MM.1S (cell line): Measurements from ENCODE around the gene SLC39A2.

Experiments
- DNase-seq: peaks from one replicate; pipeline ENCODE4 v3.0.0-alpha.2; 2015
- H2AFZ ChIP-seq: fragments of 300-600 bp; sonication (generic); 2 replicates; pipeline ENCODE4 v1.6.0; 2016; ENCODE audit warnings: antibody characterized with exemption, low read length
- H3F3A ChIP-seq: fragments of 300-600 bp; sonication (generic); 2 replicates; pipeline ENCODE4 v1.6.1; 2016; ENCODE audit warnings: mild to moderate bottlenecking, antibody characterized with exemption, low read length, moderate library complexity, mixed read lengths; ENCODE audit not compliant: insufficient read depth
- H3K27ac ChIP-seq: fragments of 300-600 bp; sonication (generic); 2 replicates; pipeline ENCODE4 v1.5.1; 2016; ENCODE audit warnings: mild to moderate bottlenecking, low read length
- H3K27me3 ChIP-seq: fragments of 300-600 bp; sonication (generic); replicated peaks from 2 replicates; pipeline ENCODE4 v1.6.0; 2016; ENCODE audit warnings: low read length; ENCODE audit not compliant: insufficient read depth
- H3K36me3 ChIP-seq: fragments of 300-600 bp; sonication (generic); replicated peaks from 2 replicates; pipeline ENCODE4 v1.6.1; 2016; ENCODE audit warnings: mild to moderate bottlenecking, low read length, mixed read lengths; ENCODE audit not compliant: insufficient read depth
- H3K4me1 ChIP-seq: fragments of 300-600 bp; sonication (generic); 2 replicates; pipeline ENCODE4 v1.6.1; 2016; ENCODE audit warnings: low read length, mixed read lengths
- H3K4me2 ChIP-seq: fragments of 300-600 bp; sonication (generic); 2 replicates; pipeline ENCODE4 v1.6.0; 2016; ENCODE audit warnings: low read depth, low read length
- H3K4me3 ChIP-seq: fragments of 300-600 bp; sonication (generic); 2 replicates; pipeline ENCODE4 v1.5.1; 2016; ENCODE audit warnings: low read length, mixed read lengths
- H3K79me2 ChIP-seq: fragments of 300-600 bp; sonication (generic); 2 replicates; pipeline ENCODE4 v1.6.1; 2016; ENCODE audit warnings: mixed run types, low read length, mixed read lengths
- H3K9ac ChIP-seq: fragments of 300-600 bp; sonication (generic); 2 replicates; pipeline ENCODE4 v1.6.1; 2016; ENCODE audit warnings: low read length, mixed read lengths
- H3K9me2 ChIP-seq: fragments of 300-600 bp; sonication (generic); replicated peaks from 2 replicates; pipeline ENCODE4 v1.6.1; 2016; ENCODE audit warnings: mild to moderate bottlenecking, low read length, mixed read lengths; ENCODE audit not compliant: insufficient read depth
- H3K9me3 ChIP-seq: fragments of 300-600 bp; sonication (generic); replicated peaks from 2 replicates; pipeline ENCODE4 v1.6.1; 2016; ENCODE audit warnings: mild to moderate bottlenecking, low read length, mixed read lengths; ENCODE audit not compliant: insufficient read depth
- H4K20me1 ChIP-seq: fragments of 300-600 bp; sonication (generic); 2 replicates; pipeline ENCODE4 v1.6.1; 2016; ENCODE audit warnings: mild to moderate bottlenecking, low read length, moderate library complexity, mixed read lengths; ENCODE audit not compliant: insufficient read depth
- EZH2 ChIP-seq: fragments of 300-600 bp; sonication (generic); optimal IDR thresholded peaks from 2 replicates; pipeline ENCODE3; 2017; ENCODE audit warnings: low read depth, mild to moderate bottlenecking, antibody characterized with exemption, low read length, mixed read lengths
- EZH2phosphoT487 ChIP-seq: fragments of 300-600 bp; sonication (generic); IDR thresholded peaks from 2 replicates; pipeline ENCODE4 v1.6.1; 2018; ENCODE audit warnings: antibody characterized with exemption, low read length
- TF ChIP-seq, protein P1 (sequence below): fragments of 300-600 bp; sonication (generic); IDR thresholded peaks from 2 replicates; pipeline ENCODE4 v1.5.1; 2016; ENCODE audit warnings: antibody characterized with exemption, low read length, mixed read lengths

SLC39A2 gene

DNA sequence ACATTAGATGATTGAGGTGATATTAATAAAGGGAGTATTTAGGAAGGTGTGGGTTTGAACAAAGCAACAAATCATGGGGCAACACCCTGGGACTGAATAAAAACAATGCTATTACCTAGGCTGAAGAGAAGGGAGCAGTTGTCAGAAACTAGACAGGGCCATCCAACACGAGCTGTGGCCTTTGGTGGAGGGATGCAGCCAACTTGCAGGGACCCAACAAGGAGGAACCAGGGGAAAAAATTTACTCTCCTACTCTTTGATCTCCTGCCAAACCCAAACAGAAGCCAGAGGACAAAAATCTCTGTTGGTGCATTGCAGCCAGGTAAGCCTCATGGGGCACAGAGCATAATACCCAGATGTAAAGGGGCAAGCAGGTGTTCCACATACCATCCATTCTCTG is 12.0 kb downstream of the SLC39A2 start:
- TF ChIP-seq, protein P1, sequence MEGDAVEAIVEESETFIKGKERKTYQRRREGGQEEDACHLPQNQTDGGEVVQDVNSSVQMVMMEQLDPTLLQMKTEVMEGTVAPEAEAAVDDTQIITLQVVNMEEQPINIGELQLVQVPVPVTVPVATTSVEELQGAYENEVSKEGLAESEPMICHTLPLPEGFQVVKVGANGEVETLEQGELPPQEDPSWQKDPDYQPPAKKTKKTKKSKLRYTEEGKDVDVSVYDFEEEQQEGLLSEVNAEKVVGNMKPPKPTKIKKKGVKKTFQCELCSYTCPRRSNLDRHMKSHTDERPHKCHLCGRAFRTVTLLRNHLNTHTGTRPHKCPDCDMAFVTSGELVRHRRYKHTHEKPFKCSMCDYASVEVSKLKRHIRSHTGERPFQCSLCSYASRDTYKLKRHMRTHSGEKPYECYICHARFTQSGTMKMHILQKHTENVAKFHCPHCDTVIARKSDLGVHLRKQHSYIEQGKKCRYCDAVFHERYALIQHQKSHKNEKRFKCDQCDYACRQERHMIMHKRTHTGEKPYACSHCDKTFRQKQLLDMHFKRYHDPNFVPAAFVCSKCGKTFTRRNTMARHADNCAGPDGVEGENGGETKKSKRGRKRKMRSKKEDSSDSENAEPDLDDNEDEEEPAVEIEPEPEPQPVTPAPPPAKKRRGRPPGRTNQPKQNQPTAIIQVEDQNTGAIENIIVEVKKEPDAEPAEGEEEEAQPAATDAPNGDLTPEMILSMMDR = no peak
- TF ChIP-seq EZH2phosphoT487 (no peak), EZH2 (no peak)
- H3F3A ChIP-seq = no peaks in the 10 kb centered on the region
- no peak overlapping the region for H3K4me3 ChIP-seq
- H3K4me2 ChIP-seq = no peak overlapping the region
- no peak overlapping the region for H3K27ac ChIP-seq
- DNase-seq = no peak
- H3K9me2 ChIP-seq = no peaks in the 10 kb centered on the region
- no peaks in the 10 kb centered on the region for H3K27me3 ChIP-seq
- no peaks in the 10 kb centered on the region for H4K20me1 ChIP-seq
- H3K9me3 ChIP-seq = no peaks in the 10 kb centered on the region
- no peaks in the 10 kb centered on the region for H3K36me3 ChIP-seq
- H3K9ac ChIP-seq = no peak overlapping the region
- H3K4me1 ChIP-seq = no peaks in the 10 kb centered on the region
- H2AFZ ChIP-seq = no peak overlapping the region
- H3K79me2 ChIP-seq = no peaks in the 10 kb centered on the region

DNA sequence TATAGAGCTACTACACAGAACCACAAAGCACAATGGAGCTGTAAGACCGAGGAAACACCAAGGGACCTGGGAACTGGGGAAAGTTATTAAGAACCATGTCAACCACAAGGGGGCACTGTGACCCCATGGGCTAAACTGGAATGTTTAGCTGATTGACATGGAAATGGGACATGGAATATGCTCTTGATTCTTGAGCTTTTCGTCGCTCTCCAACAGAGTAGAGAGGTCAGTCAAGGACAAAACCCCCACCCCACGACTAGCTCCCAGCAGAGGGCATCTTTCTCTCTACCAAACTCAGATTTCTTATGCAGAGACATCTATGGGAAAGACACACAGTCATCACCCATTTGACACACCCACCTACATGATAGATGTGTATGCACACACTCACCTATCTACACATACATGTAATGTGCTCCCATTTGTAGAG is 15.7 kb downstream of the SLC39A2 start:
- H3K4me2 ChIP-seq = no peak overlapping the region
- DNase-seq = peak; percentile 53
- H3K4me1 ChIP-seq = no peaks in the 10 kb centered on the region
- H3K9ac ChIP-seq = no peak overlapping the region
- H3K9me2 ChIP-seq = no peaks in the 10 kb centered on the region
- H4K20me1 ChIP-seq = no peaks in the 10 kb centered on the region
- H3K9me3 ChIP-seq = no peaks in the 10 kb centered on the region
- H3K79me2 ChIP-seq = no peaks in the 10 kb centered on the region
- H2AFZ ChIP-seq = no peak overlapping the region
- H3K4me3 ChIP-seq = no peak overlapping the region
- no peak overlapping the region for H3K27ac ChIP-seq
- no peaks in the 10 kb centered on the region for H3K36me3 ChIP-seq
- no peaks in the 10 kb centered on the region for H3K27me3 ChIP-seq
- H3F3A ChIP-seq = no peaks in the 10 kb centered on the region
- no peak for TF ChIP-seq EZH2
- TF ChIP-seq, protein P1 = peak; percentile 70
- no peak for TF ChIP-seq EZH2phosphoT487

DNA sequence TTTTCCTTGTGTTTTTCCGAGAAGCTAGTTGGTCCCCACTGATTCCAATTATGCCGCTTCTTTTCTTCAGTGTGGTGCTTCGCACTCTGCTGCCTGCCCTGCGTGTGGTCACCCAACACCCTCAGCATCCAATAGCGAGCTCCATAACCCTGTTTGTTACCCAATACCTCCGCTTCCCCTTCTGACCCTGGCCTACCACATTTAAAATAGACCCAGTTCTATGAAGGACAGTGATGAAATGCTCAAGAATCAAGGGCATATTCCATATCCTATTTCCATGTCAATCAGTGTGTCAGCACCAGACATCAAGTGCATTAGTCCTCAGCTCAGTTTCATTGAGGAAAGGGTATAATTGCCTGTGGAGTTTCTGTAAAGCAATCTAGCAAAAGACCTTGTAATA is 16.2 kb downstream of the SLC39A2 start:
- no peak overlapping the region for H3K9ac ChIP-seq
- H3K36me3 ChIP-seq = no peaks in the 10 kb centered on the region
- no peaks in the 10 kb centered on the region for H3K4me1 ChIP-seq
- H3K27ac ChIP-seq = no peak overlapping the region
- no peak for DNase-seq
- no peaks in the 10 kb centered on the region for H3K9me2 ChIP-seq
- H3K4me2 ChIP-seq = no peak overlapping the region
- no peaks in the 10 kb centered on the region for H4K20me1 ChIP-seq
- H2AFZ ChIP-seq = no peak overlapping the region
- H3K9me3 ChIP-seq = no peaks in the 10 kb centered on the region
- H3K4me3 ChIP-seq = no peak overlapping the region
- no peak for TF ChIP-seq EZH2phosphoT487
- TF ChIP-seq EZH2 = no peak
- TF ChIP-seq, protein P1 = no peak
- no peaks in the 10 kb centered on the region for H3K79me2 ChIP-seq
- no peaks in the 10 kb centered on the region for H3K27me3 ChIP-seq
- no peaks in the 10 kb centered on the region for H3F3A ChIP-seq
